ENCODE measurements around the gene TALDO1. TPM values are rescaled to one million over a fixed set of nuclear protein-coding genes. Genes with fewer than 3 reads are reported as not detected.

The TALDO1 gene
- total and polyA plus RNA-seq, 2 donors (not counting 3 experiments of a cell fraction or from before 2014, with no cell fraction given), result 211 to 294 TPM

DNA sequence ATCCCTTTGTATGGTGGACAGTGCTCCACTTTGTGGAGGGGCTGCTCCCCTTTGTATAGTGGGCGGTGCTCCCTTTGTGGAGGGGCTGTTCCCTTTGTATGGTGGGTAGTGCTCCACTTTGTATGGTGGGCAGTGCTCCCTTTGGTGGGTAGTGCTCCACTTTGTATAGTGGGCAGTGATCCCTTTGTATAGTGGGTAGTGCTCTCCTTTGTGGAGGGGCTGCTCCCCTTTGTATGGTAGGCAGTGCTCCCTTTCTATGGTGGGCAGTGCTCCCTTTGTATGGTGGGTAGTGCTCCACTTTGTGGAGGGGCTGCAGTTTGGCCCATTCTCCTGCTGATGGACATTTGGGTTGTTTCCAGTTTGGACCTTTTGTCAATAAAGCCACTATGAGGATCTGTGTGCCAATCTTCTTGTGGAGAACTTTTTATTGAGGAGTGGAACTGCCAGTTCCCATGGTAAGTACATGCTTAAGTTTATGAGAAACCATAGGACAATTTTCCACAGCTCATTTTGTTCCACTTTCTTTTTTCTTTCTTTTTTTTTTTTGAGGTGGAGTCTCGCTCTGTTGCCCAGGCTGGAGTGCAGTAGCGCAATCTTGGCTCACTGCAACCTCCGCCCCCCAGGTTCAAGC is 4.6 kb upstream of the TALDO1 start:
- Histone ChIP-seq H3K9me3 (replicated peaks; ENCODE audit: control insufficient read depth, insufficient read depth, low read length) (no peaks in the 10 kb centered on the region), H2AFZ (ENCODE audit: low read depth, low read length) (no peak overlapping the region), H3K79me2 (ENCODE audit: control insufficient read depth, insufficient read depth, low read length) (peaks cover 5% of the 10 kb centered on the region), H3K4me3 (replicated peaks in 1 of 3; ENCODE audit: insufficient read depth in 1 of 3, low read depth in 1 of 3, low read length in 3 of 3) (no peak overlapping the region), H3K4me1 (ENCODE audit: control insufficient read depth, extremely low read depth, insufficient read depth, low read length) (peaks cover 5% of the 10 kb centered on the region), H4K20me1 (replicated peaks; ENCODE audit: control insufficient read depth, extremely low read depth, insufficient read depth, low read length) (no peaks in the 10 kb centered on the region), H3K27ac (ENCODE audit: insufficient read depth, low read depth, low read length) (no peak overlapping the region), H3K9me1 (replicated peaks; ENCODE audit: control insufficient read depth, extremely low read depth, insufficient read depth, low read length) (no peaks in the 10 kb centered on the region), H3K27me3 (ENCODE audit: control insufficient read depth in 2 of 2, insufficient read depth in 2 of 2, low read length in 2 of 2) (no peaks in the 10 kb centered on the region), H3K9ac (replicated peaks; ENCODE audit: extremely low read depth, insufficient read depth, low read length) (no peak overlapping the region), H3K36me3 (ENCODE audit: control insufficient read depth in 2 of 2, extremely low read depth in 1 of 2, insufficient read depth in 2 of 2, low read length in 2 of 2) (no peaks in the 10 kb centered on the region), H3K4me2 (ENCODE audit: insufficient read depth, low read length) (no peak overlapping the region)
- BruUV-seq (replicated peaks), result no TSS peak
- no peak for DNase-seq (ENCODE audit: low read depth, low spot score)
- CTCF ChIA-PET, result interaction anchor here (1.9 kb wide), 1 partner anchor 19 kb away, joined by 5 read pairs; no protein-coding TSS in a partner anchor
- intact Hi-C loops (cut with micrococcal nuclease), result no loop called here
- TF ChIP-seq JUN (IDR thresholded peaks at IDR 0.05; ENCODE audit: borderline replicate concordance, insufficient read depth, insufficient read length, low read depth) (no peak), FOS (IDR thresholded peaks at IDR 0.05; ENCODE audit: borderline replicate concordance, insufficient read depth, low read length) (no peak), POLR2A (IDR thresholded peaks at IDR 0.05; ENCODE audit: low read depth, low read length) (no peak), EZH2 (IDR thresholded peaks at IDR 0.05; ENCODE audit: borderline replicate concordance, low read depth, low read length, severe bottlenecking) (no peak), GATA2 (IDR thresholded peaks at IDR 0.05; ENCODE audit: insufficient read depth, insufficient read length, low read depth, low read length) (no peak), MYC (IDR thresholded peaks at IDR 0.05; ENCODE audit: low read depth, low read length) (no peak), POLR2AphosphoS5 (IDR thresholded peaks at IDR 0.05; ENCODE audit: insufficient read depth, low read depth, low read length) (no peak)
- TF ChIP-seq, protein P1, sequence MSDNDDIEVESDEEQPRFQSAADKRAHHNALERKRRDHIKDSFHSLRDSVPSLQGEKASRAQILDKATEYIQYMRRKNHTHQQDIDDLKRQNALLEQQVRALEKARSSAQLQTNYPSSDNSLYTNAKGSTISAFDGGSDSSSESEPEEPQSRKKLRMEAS (IDR thresholded peaks at IDR 0.05; ENCODE audit: insufficient read depth, insufficient read length), result no peak
- TF ChIP-seq, protein P2, sequence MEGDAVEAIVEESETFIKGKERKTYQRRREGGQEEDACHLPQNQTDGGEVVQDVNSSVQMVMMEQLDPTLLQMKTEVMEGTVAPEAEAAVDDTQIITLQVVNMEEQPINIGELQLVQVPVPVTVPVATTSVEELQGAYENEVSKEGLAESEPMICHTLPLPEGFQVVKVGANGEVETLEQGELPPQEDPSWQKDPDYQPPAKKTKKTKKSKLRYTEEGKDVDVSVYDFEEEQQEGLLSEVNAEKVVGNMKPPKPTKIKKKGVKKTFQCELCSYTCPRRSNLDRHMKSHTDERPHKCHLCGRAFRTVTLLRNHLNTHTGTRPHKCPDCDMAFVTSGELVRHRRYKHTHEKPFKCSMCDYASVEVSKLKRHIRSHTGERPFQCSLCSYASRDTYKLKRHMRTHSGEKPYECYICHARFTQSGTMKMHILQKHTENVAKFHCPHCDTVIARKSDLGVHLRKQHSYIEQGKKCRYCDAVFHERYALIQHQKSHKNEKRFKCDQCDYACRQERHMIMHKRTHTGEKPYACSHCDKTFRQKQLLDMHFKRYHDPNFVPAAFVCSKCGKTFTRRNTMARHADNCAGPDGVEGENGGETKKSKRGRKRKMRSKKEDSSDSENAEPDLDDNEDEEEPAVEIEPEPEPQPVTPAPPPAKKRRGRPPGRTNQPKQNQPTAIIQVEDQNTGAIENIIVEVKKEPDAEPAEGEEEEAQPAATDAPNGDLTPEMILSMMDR (IDR thresholded peaks at IDR 0.05; ENCODE audit: extremely low read depth in 1 of 2, insufficient read depth in 1 of 2, low read depth in 1 of 2, low read length in 2 of 2), result no peak
- POLR2A ChIA-PET, result interaction anchor here (0.6 kb wide), 1 partner anchor 293 kb away, joined by 3 read pairs; the partner anchor contains the start of gene PTDSS2
- dilution Hi-C loops (cut with MboI; ENCODE audit: extremely low pct_ligation_motif_present, low sequenced_read_pairs), result no loop called here
- no peak for FAIRE-seq

Data from endothelial cell of umbilical vein (primary cell).